Keratinocyte (primary cell): ENCODE measurements around the gene DTWD2. TPM values are rescaled to one million over a fixed set of nuclear protein-coding genes. Genes with fewer than 3 reads are reported as not detected.

ENCODE experiments used
- DNase-seq: peaks from one replicate; pipeline ENCODE4 v3.0.0-alpha.2; 2011; ENCODE audit warnings: low read depth, missing footprints, low spot score
- FAIRE-seq: peaks from 2 replicates; lab custom pipeline; 2011; peaks lifted over from hg19 to GRCh38; lab: Jason Lieb, UNC
- H2AFZ ChIP-seq: 2 replicates; pipeline ENCODE4 v1.6.0; 2012; ENCODE audit warnings: low read length, control low read depth, inconsistent platforms; ENCODE audit not compliant: control insufficient read depth
- H3K27ac ChIP-seq: 2 replicates; pipeline ENCODE4 v1.5.1; 2011; ENCODE audit warnings: low read length; ENCODE audit not compliant: control insufficient read depth, insufficient read depth
- H3K27me3 ChIP-seq: 3 replicates; pipeline ENCODE4 v1.6.0; 2011; ENCODE audit warnings: low read length; ENCODE audit not compliant: control insufficient read depth, insufficient read depth; ENCODE audit errors: extremely low read depth
- H3K36me3 ChIP-seq, 2 experiments: 2 replicates in 1 of 2; 3 replicates in 1 of 2; pipeline ENCODE4 v1.5.1; 2011; ENCODE audit warnings: low read length in 2 of 2, mild to moderate bottlenecking in 1 of 2; ENCODE audit not compliant: control insufficient read depth in 2 of 2, insufficient read depth in 2 of 2; ENCODE audit errors: extremely low read depth in 1 of 2
- H3K4me1 ChIP-seq: 3 replicates; pipeline ENCODE4 v1.5.1; 2011; ENCODE audit warnings: low read length; ENCODE audit not compliant: control insufficient read depth, insufficient read depth; ENCODE audit errors: extremely low read depth
- H3K4me2 ChIP-seq: 3 replicates; pipeline ENCODE4 v1.6.0; 2011; ENCODE audit warnings: low read depth, low read length; ENCODE audit not compliant: control insufficient read depth, insufficient read depth; ENCODE audit errors: extremely low read depth
- H3K4me3 ChIP-seq, 3 experiments: fragments of 200-600 bp in 1 of 3; sonication (generic) in 1 of 3; 2 replicates in 2 of 3; 3 replicates in 1 of 3; pipeline ENCODE4 v1.5.1; 2011 to 2016; ENCODE audit warnings: low read length in 3 of 3, mild to moderate bottlenecking in 3 of 3, control low read depth in 2 of 3, inconsistent platforms in 1 of 3, low read depth in 1 of 3, mixed read lengths in 1 of 3, mixed run types in 1 of 3, moderate library complexity in 1 of 3; ENCODE audit not compliant: control insufficient read depth in 2 of 3, insufficient read depth in 2 of 3; ENCODE audit errors: extremely low read depth in 1 of 3
- H3K79me2 ChIP-seq: 2 replicates; pipeline ENCODE4 v1.6.0; 2012; ENCODE audit warnings: low read length; ENCODE audit not compliant: control insufficient read depth, insufficient read depth
- H3K9ac ChIP-seq: 3 replicates; pipeline ENCODE4 v1.6.0; 2011; ENCODE audit warnings: low read length; ENCODE audit not compliant: control insufficient read depth, insufficient read depth; ENCODE audit errors: extremely low read depth
- H3K9me1 ChIP-seq: 3 replicates; pipeline ENCODE4 v1.6.0; 2011; ENCODE audit warnings: low read length; ENCODE audit not compliant: control insufficient read depth, insufficient read depth; ENCODE audit errors: extremely low read depth
- H3K9me3 ChIP-seq: 2 replicates; pipeline ENCODE4 v1.5.1; 2012; ENCODE audit warnings: low read depth, low read length; ENCODE audit not compliant: control insufficient read depth
- H4K20me1 ChIP-seq: 3 replicates; pipeline ENCODE4 v1.6.0; 2011; ENCODE audit warnings: low read length; ENCODE audit not compliant: control insufficient read depth, insufficient read depth; ENCODE audit errors: extremely low read depth
- CTCF ChIP-seq, 3 experiments: IDR thresholded peaks in 1 of 3; conservative IDR thresholded peaks in 1 of 3; optimal IDR thresholded peaks in 1 of 3; 2 replicates in 2 of 3; 3 replicates in 1 of 3; pipeline versions ENCODE3 to v1.5.1; 2011; ENCODE audit warnings: low read length in 3 of 3, mild to moderate bottlenecking in 3 of 3, moderate library complexity in 2 of 3, control low read depth in 1 of 3, inconsistent platforms in 1 of 3; ENCODE audit not compliant: insufficient read depth in 2 of 3; ENCODE audit errors: extremely low read depth in 1 of 3
- EZH2 ChIP-seq: IDR thresholded peaks from one replicate; pipeline ENCODE4 v1.6.1; 2012; ENCODE audit warnings: inconsistent platforms, mild to moderate bottlenecking, low read length, moderate library complexity
- dilution Hi-C: fragments of 300-500 bp; cut with MboI; formaldehyde crosslinking; loops from one replicate; pipeline ENCODE4 v1.7.0; 2020; ENCODE audit warnings: low sequenced_read_pairs; ENCODE audit not compliant: extremely low pct_ligation_motif_present
- polyA plus RNA-seq, 5 experiments: library from polyadenylated mRNA; depleted of rRNA in 3 of 5; stranded (reverse) in 3 of 5; stranded (forward) in 1 of 5; unstranded in 1 of 5; fragments of >200 nt; gene quantifications; 1 replicate in 1 of 5; 2 replicates in 3 of 5; 3 replicates in 1 of 5; pipeline versions ENCODE4 v1.2.1 to v1.2.3, GENCODE V29; 2011 to 2012; ENCODE audit warnings: missing spikeins in 2 of 5, low read depth in 1 of 5, low replicate concordance in 1 of 5

Gene DTWD2
- polyA plus RNA-seq, 1 donor (not counting 4 experiments of a cell fraction or from before 2014, with no cell fraction given), result 2.9 TPM

GRCh38 chr5:119021149-119021732 is 32.9 kb upstream of the DTWD2 start:
- TF ChIP-seq EZH2 (no peak), CTCF (optimal IDR thresholded peaks at IDR 0.05 in 1 of 3, IDR thresholded peaks at IDR 0.05 in 1 of 3, conservative IDR thresholded peaks at IDR 0.05 in 1 of 3; ENCODE audit: extremely low read depth in 1 of 3, insufficient read depth in 2 of 3, low read length in 3 of 3) (no peak)
- Histone ChIP-seq H3K9me1 (no peaks in the 10 kb centered on the region), H3K36me3 (no peaks in the 10 kb centered on the region), H3K4me1 (no peaks in the 10 kb centered on the region), H3K79me2 (no peaks in the 10 kb centered on the region), H3K9ac (no peak overlapping the region), H3K27ac (no peak overlapping the region), H4K20me1 (no peaks in the 10 kb centered on the region), H3K4me2 (no peak overlapping the region), H2AFZ (no peak overlapping the region), H3K27me3 (no peaks in the 10 kb centered on the region), H3K9me3 (no peaks in the 10 kb centered on the region), H3K4me3 (no peak overlapping the region)
- dilution Hi-C loops, result no loop called here
- DNase-seq (no peak), FAIRE-seq (no peak)

- Histone ChIP-seq H4K20me1 (no peaks in the 10 kb centered on the region), H3K4me1 (no peaks in the 10 kb centered on the region), H3K4me3 (no peak overlapping the region), H3K9me1 (no peaks in the 10 kb centered on the region), H3K27me3 (no peaks in the 10 kb centered on the region), H3K4me2 (no peak overlapping the region), H3K9me3 (no peaks in the 10 kb centered on the region), H3K27ac (no peak overlapping the region), H3K36me3 (no peaks in the 10 kb centered on the region), H3K79me2 (no peaks in the 10 kb centered on the region), H2AFZ (no peak overlapping the region), H3K9ac (no peak overlapping the region)
- FAIRE-seq (no peak), DNase-seq (no peak)
- dilution Hi-C loops, result no loop called here
- TF ChIP-seq EZH2 (no peak), CTCF (optimal IDR thresholded peaks at IDR 0.05 in 1 of 3, IDR thresholded peaks at IDR 0.05 in 1 of 3, conservative IDR thresholded peaks at IDR 0.05 in 1 of 3; ENCODE audit: extremely low read depth in 1 of 3, insufficient read depth in 2 of 3, low read length in 3 of 3) (no peak)
Observed at GRCh38 chr5:119019949-119020348, 31.6 kb upstream of the DTWD2 start.
